ENCODE results near the gene TASOR2.

TASOR2 gene

GRCh38 chr10:5658871-5659618 lies 25.6 kb upstream of the TASOR2 start:
- DNase-seq, result no peak

- DNase-seq, result peak in 1 of 2 experiments; percentile 19
Measured at GRCh38 chr10:5659702-5660528, 24.7 kb upstream of the TASOR2 start.

GRCh38 chr10:5661043-5661442 lies 23.6 kb upstream of the TASOR2 start:
- no peak for DNase-seq

DNA sequence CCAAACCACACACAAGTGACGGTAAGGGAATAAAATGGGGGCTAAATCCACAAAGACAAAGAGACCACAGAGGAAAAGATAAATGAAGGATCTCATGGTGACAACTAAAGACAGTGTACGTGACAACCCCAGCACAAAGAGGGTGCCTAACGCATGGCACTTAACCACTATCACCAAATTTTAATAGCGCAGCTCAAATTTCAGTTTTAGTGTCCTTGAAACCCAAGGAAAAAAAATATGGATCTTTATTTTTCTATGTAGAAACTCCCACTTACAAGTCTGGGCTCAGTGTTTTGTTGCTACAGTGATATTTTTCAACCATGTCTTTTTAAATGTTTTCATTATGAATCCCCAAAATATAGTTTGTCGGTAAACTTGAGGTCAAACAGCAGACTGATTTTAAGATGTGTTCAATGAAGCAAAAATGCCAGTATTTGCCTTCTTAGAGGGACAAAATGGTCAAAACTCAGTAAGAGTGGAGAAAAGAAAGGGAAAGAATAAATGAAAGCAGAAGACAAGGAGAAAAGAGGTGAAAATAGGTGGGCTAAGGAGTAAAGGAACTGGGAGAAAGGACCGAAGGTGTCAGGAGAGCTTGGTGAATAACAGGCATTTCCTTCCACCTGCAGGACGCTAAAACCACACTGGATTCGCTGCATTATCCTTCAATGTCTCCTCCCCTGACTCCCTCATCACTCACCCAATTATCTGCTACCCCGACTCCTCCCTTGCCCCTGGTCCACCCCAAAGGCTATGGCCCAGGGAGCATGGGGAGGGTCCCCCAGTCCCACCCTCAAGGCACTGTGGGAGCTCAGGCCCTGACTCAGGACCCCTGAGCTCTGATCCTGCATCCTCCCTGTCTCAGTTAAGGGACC lies 21.7 kb upstream of the TASOR2 start:
- no peak for DNase-seq

GRCh38 chr10:5663692-5664427 lies 20.8 kb upstream of the TASOR2 start:
- no peak for DNase-seq

DNA sequence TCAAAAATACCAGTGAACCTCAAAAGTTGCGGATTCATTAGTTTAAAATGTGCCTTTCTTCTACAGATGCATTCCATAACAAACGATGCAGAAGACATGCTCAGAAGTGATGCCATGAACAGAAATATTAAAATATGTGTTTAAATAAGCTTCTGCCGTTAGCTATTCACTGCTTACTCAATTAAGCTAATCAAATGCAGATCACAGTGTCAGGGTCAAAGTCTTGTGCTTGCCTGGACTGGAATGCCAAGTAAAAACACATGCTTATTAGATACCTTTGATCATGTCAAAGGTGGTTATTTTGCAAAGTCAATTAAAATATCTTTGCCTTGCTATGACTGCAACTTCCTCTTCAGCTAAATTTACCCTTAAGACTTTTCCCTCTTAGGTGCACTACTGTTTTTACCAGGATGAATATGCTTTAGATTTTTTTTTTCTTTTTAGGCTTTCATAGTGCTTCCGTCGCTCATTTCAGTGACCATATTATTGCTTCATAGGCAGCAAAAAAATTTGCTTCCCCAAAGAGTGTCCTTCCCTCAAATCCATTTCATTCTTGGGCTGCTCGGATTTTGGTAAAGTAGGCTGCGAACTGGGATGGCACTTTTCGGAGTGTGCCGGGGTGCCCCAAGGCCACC lies 19.1 kb upstream of the TASOR2 start:
- DNase-seq, result no peak

- peak in 1 of 2 experiments; percentile 49 for DNase-seq
Measured at GRCh38 chr10:5666008-5666840, 18.4 kb upstream of the TASOR2 start, which contains the start of gene ASB13. Gene ASB13, minus strand, starts transcription at chr10:5666595. Its CDS starts 44 bp downstream, at chr10:5666551.

DNA sequence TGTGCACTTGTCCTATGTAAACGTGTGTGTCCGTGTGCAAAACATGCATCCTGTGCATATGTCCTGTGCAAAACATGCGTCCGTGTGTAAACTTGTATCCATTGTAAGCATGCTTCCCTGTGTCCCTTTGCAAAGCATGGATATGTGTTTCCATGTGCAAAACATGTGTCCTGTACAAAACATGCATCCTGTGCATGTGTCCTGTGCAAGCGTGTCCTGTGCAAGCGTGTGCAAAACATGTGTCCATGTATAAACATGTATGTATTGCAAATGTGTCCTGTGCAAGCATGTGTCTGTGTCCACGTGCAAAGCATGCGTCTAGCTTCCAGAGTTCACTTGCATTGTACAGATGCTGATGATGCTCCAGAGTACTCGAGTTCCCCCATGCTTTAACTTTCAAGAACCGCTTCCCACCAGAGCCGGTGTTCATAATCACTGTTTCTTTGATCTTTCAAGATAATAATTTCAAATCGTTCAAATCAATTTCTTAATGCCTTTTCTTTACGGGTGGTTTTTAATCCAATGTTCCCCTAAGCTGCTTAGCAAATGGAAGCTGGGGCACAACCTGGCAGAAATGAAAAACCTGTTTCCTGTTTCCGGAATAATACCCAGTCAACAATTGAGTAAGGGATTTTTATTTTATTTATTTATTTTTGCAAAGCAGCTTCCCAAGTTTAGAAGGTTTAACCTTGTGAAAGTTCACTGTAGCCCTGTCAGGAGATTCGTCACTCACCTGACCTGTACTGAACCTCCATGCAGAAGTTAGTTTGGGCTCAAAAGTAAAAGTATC lies 17.6 kb upstream of the TASOR2 start:
- DNase-seq, result no peak

DNA sequence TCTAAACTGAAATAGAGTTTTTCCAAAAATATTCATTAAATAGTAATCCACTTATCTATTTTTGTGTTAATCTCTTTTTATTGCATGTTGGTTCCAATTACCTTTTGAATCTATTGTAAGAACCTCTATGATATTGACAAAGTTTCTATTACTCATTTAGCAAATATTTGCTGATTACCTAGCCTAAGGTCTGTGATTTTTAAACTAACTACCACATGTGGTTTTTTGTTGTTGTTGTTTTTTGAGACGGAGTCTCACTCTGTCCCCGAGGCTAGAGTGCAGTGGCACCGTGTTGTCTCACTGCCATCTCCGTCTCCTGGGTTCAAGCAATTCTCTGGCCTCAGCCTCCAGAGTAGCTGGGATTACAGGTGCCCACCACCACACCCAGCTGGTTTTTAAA lies 16.2 kb upstream of the TASOR2 start:
- no peak for DNase-seq

- no peak for DNase-seq
Measured at GRCh38 chr10:5669604-5670003, 15.0 kb upstream of the TASOR2 start.

- no peak for DNase-seq
Measured at GRCh38 chr10:5670662-5671375, 13.8 kb upstream of the TASOR2 start.

- no peak for DNase-seq
Measured at GRCh38 chr10:5678397-5679036, 6.1 kb upstream of the TASOR2 start.

DNA sequence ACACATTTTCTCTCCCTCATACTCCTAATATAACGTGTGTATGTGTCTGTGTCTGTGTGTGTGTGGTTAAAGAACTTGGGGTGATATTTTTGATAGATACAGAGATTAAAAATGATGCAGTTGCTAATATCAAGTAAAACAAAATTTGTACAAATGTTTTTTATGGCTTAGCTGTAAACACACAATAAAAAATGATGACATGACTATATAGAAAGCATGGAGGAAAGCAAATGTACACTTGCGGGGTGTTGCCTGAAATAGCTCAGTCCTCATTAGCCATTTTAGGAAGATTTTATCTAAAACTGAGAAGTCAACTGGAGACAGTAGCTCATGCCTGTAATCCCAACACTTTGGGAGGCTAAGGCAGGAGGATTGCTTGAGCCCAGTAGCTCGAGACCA lies 5.6 kb upstream of the TASOR2 start:
- no peak for DNase-seq

DNA sequence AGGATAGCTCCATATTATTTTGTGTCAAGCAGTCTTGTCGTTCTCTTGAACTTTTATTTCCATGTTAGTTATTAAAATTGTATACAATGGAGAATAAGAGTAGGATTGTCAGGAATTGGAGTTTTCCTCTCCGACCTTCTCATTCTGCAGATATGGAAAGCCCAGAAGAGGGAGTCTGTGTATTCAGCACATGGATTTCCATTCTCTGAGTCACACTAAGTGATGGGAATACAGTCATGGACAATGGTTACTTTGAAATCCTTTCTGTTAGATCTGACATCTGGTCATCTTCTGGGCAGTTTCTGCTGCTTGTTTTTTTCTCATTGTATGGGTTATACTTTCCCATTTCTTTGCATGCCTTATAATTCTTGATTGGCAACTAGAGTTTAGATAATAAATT lies 5.0 kb upstream of the TASOR2 start:
- peak in 1 of 2 experiments; percentile 6 for DNase-seq

GRCh38 chr10:5681930-5682329 lies 2.7 kb upstream of the TASOR2 start:
- DNase-seq, result no peak

- DNase-seq, result no peak
Measured at GRCh38 chr10:5683065-5683464, 1.6 kb upstream of the TASOR2 start.

DNA sequence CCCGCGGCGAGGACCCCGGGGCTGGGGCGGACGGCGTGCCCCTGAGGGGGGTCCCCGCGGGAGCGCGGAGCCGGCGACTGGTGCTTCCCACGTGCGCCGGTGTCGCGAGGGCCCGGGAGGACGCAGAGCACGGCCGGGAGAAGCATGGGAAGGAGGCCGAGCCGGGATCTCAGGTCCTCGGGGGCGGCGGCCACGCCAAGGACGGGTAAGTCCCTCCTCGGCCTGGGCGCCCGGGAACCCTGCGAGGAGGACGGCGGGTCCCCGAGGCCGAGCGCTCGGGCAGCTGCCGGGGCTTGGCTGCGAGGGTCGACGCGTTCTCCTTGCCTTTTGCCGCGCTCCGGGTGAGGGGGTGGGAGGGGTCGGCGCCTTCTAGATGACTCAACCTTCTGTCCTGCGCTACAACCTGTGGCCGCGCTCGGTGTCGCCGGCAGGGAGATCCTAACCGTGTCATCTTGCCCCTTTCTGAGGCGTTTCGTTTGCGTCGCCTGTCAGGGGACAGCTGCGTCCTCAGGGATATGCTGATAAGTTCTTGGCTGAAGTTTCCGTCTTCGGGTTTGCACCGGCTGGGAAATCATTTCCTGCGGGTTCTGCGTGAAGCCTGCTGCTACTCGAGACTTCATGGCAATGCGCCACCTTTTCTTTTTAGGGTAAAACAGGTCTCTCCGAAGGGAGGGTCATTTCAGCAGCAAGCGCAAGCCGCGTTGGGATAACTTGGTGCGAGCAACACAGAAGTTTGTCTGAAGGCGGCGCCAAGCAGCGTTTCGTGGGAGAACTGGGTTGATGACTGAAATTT lies 529 bp downstream of the TASOR2 start:
- DNase-seq, result peak; percentile 16 to 68

- peak in 1 of 2 experiments; percentile 27 for DNase-seq
Measured at GRCh38 chr10:5685764-5686240, 1.2 kb downstream of the TASOR2 start.
